ENCODE measurements around the gene PLEK2. TPM values are rescaled to one million over a fixed set of nuclear protein-coding genes. Genes with fewer than 3 reads are reported as not detected.

The PLEK2 gene
- polyA plus RNA-seq, 2 of the 4 experiments (the other 2 are of a cell fraction) = 14.6 to 14.7 TPM

DNA sequence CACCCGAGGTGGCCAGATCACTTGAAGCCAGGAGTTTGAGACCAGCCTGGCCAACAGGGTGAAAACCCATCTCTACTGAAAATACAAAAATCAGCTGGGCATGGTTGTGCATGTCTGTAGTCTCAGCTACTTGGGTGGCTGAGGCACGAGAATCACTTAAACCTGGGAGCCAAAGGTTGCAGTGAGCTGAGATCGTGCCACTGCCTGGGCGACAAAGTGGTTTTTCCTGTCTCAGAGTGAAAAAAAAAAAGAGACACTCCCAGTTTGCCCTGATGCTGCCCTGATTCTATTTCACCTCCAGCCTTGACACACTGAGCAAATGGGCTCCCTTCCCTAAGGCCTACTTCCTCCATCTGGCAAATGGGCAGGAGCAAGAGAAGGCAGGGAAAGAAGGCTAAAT lies 28.5 kb upstream of the PLEK2 start:
- no peak overlapping the region for H3K4me2 ChIP-seq
- no peak for FAIRE-seq
- H3K27ac ChIP-seq = no peak overlapping the region
- 66% methylated on average over 4 of the region's 4 CpGs for WGBS (ENCODE audit: missing lambda C conversion rate)
- no peaks in the 10 kb centered on the region for H3K4me1 ChIP-seq
- TF ChIP-seq CHD2 (IDR thresholded peaks at IDR 0.05; ENCODE audit: low read length, partially characterized antibody) = no peak
- TF ChIP-seq HES2 (IDR thresholded peaks at IDR 0.05) = no peak
- no peak for ATAC-seq
- H3K9me3 ChIP-seq = no peaks in the 10 kb centered on the region
- DNase-seq (ENCODE audit: low read depth in 1 of 2, low spot score in 1 of 2) = no peak
- POLR2A ChIA-PET = no interaction called here
- CTCF ChIA-PET = interaction anchor here (0.9 to 6.7 kb wide), 6 partner anchors 14 to 136 kb away, joined by 3 to 63 read pairs (median 3); no protein-coding TSS in a partner anchor
- no peak overlapping the region for H3K4me3 ChIP-seq

GRCh38 chr14:67438969-67439368 lies 27.0 kb upstream of the PLEK2 start:
- H3K27ac ChIP-seq = no peak overlapping the region
- H3K4me3 ChIP-seq = no peak overlapping the region
- TF ChIP-seq, protein P1, sequence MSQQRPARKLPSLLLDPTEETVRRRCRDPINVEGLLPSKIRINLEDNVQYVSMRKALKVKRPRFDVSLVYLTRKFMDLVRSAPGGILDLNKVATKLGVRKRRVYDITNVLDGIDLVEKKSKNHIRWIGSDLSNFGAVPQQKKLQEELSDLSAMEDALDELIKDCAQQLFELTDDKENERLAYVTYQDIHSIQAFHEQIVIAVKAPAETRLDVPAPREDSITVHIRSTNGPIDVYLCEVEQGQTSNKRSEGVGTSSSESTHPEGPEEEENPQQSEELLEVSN (IDR thresholded peaks at IDR 0.05; ENCODE audit: borderline replicate concordance, low read depth) = no peak
- TF ChIP-seq RFX5 (IDR thresholded peaks at IDR 0.05) (no peak), PBX3 (IDR thresholded peaks at IDR 0.05) (no peak), SREBF2 (IDR thresholded peaks at IDR 0.05) (no peak), SMC3 (IDR thresholded peaks at IDR 0.05) (no peak), HEYL (CRISPR knock-in tag; IDR thresholded peaks at IDR 0.05) (no peak), HOXB5 (CRISPR knock-in tag; IDR thresholded peaks at IDR 0.05) (no peak), FOSL2 (IDR thresholded peaks at IDR 0.05) (no peak), FOSL2 (CRISPR knock-in tag; IDR thresholded peaks at IDR 0.05) (no peak), TFCP2L1 (CRISPR knock-in tag; IDR thresholded peaks at IDR 0.05) (no peak), GATA3 (IDR thresholded peaks at IDR 0.05; ENCODE audit: borderline replicate concordance) (no peak), BHLHE40 (IDR thresholded peaks at IDR 0.05; ENCODE audit: low read depth, low read length) (no peak)
- FAIRE-seq = no peak
- WGBS (ENCODE audit: missing lambda C conversion rate) = 7% methylated on average over 1 of the region's 1 CpG
- H3K9me3 ChIP-seq = no peaks in the 10 kb centered on the region
- ChIA-PET POLR2A (interaction anchor here (0.6 kb wide), 1 partner anchor 271 kb away, joined by 3 read pairs; no protein-coding TSS in a partner anchor), CTCF (interaction anchor here (0.7 to 6.7 kb wide), 3 partner anchors 9 to 29 kb away, joined by 3 to 63 read pairs (median 7); no protein-coding TSS in a partner anchor)
- no peaks in the 10 kb centered on the region for H3K4me1 ChIP-seq
- no peak for DNase-seq (ENCODE audit: low read depth in 1 of 2, low spot score in 1 of 2)
- H3K4me2 ChIP-seq = no peak overlapping the region
- ATAC-seq = no peak

GRCh38 chr14:67436006-67436866 lies 24.3 kb upstream of the PLEK2 start:
- Histone ChIP-seq H3K27ac (no peak overlapping the region), H3K4me1 (no peaks in the 10 kb centered on the region), H3K9me3 (no peaks in the 10 kb centered on the region), H3K4me2 (no peak overlapping the region), H3K4me3 (no peak overlapping the region)
- ChIA-PET CTCF (interaction anchor here (1.0 to 6.7 kb wide), 6 partner anchors 10 to 148 kb away, joined by 3 to 63 read pairs (median 5); no protein-coding TSS in a partner anchor), POLR2A (no interaction called here)
- DNase-seq (ENCODE audit: low read depth in 1 of 2, low spot score in 1 of 2) (no peak), FAIRE-seq (no peak), ATAC-seq (peak; percentile 45 to 76)
- 67% methylated on average over 10 of the region's 10 CpGs for WGBS (ENCODE audit: missing lambda C conversion rate)
- no peak for TF ChIP-seq EHMT2 (IDR thresholded peaks at IDR 0.05; ENCODE audit: low read depth)

DNA sequence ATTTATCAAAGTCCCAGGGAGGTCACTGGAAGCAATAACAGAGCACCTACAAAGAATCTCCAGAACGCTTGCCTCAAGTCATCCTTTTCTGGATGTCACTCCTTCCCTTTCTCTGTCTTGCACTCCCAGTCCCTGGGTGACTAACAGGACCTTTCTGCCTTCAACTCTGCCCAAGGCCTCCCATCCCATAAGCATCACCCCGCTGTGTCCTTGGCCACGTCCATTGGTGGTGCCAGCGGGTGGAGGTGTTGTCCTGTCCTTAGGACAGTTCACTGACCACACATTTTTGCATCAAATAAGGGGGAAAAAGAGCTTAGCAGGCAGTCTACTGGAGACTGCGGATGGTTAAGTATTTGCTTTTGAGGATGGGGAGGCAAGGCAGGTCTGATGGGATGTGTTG lies 23.6 kb upstream of the PLEK2 start:
- ChIA-PET POLR2A (no interaction called here), CTCF (interaction anchor here (1.0 to 6.7 kb wide), 5 partner anchors 9 to 136 kb away, joined by 3 to 63 read pairs (median 3); no protein-coding TSS in a partner anchor)

More for the DNA sequence above, 23.6 kb upstream of the PLEK2 start:
- WGBS (ENCODE audit: missing lambda C conversion rate) = 50% methylated on average over 5 of the region's 5 CpGs
- Histone ChIP-seq H3K4me1 (no peaks in the 10 kb centered on the region), H3K9me3 (no peaks in the 10 kb centered on the region), H3K4me2 (no peak overlapping the region), H3K27ac (no peak overlapping the region), H3K4me3 (no peak overlapping the region)
- no peak for FAIRE-seq
- TF ChIP-seq CHD2 (IDR thresholded peaks at IDR 0.05; ENCODE audit: low read length, partially characterized antibody) (no peak), RFX5 (IDR thresholded peaks at IDR 0.05) (no peak), CHD4 (IDR thresholded peaks at IDR 0.05; ENCODE audit: borderline replicate concordance) (no peak), FOXS1 (CRISPR knock-in tag; IDR thresholded peaks at IDR 0.05) (no peak), NPAS2 (CRISPR knock-in tag; IDR thresholded peaks at IDR 0.05; ENCODE audit: borderline replicate concordance) (no peak), HES2 (IDR thresholded peaks at IDR 0.05) (no peak), CBX2 (IDR thresholded peaks at IDR 0.05; ENCODE audit: borderline replicate concordance, low read depth) (no peak), ZNF302 (CRISPR knock-in tag; IDR thresholded peaks at IDR 0.05) (no peak), SREBF2 (IDR thresholded peaks at IDR 0.05) (no peak), GATA3 (IDR thresholded peaks at IDR 0.05; ENCODE audit: borderline replicate concordance) (no peak)
- TF ChIP-seq, protein P2, sequence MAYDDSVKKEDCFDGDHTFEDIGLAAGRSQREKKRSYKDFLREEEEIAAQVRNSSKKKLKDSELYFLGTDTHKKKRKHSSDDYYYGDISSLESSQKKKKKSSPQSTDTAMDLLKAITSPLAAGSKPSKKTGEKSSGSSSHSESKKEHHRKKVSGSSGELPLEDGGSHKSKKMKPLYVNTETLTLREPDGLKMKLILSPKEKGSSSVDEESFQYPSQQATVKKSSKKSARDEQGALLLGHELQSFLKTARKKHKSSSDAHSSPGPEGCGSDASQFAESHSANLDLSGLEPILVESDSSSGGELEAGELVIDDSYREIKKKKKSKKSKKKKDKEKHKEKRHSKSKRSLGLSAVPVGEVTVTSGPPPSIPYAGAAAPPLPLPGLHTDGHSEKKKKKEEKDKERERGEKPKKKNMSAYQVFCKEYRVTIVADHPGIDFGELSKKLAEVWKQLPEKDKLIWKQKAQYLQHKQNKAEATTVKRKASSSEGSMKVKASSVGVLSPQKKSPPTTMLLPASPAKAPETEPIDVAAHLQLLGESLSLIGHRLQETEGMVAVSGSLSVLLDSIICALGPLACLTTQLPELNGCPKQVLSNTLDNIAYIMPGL (CRISPR knock-in tag; IDR thresholded peaks at IDR 0.05; ENCODE audit: borderline replicate concordance) = no peak
- TF ChIP-seq, protein P3, sequence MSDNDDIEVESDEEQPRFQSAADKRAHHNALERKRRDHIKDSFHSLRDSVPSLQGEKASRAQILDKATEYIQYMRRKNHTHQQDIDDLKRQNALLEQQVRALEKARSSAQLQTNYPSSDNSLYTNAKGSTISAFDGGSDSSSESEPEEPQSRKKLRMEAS (IDR thresholded peaks at IDR 0.05) = no peak
- no peak for DNase-seq (ENCODE audit: low read depth in 1 of 2, low spot score in 1 of 2)
- ATAC-seq = no peak; a peak in 1 of 6 replicates
